Naive B cell (primary cell): Measurements from ENCODE around the gene MRPL2. TPM values are rescaled to one million over a fixed set of nuclear protein-coding genes. Genes with fewer than 3 reads are reported as not detected.

Source experiments
- ATAC-seq, 2 donors: fragments of 150-1000 bp; cut with Tn5 transposase; 2 replicates each; pipeline ENCODE4 v1.10.0; 2021; ENCODE audit warnings: low read depth in 2 of 2, mild to moderate bottlenecking in 2 of 2, moderate library complexity in 2 of 2
- DNase-seq: peaks from one replicate; pipeline ENCODE4 v3.0.0; 2022
- H3K27ac Mint-ChIP-seq, 6 donors: one replicate each; pipeline ENCODE4 v1.8.0; 2020 to 2022; ENCODE audit warnings: mild to moderate bottlenecking in 6 of 6, mixed read lengths in 6 of 6, moderate library complexity in 5 of 6, inconsistent platforms in 2 of 6
- H3K27me3 Mint-ChIP-seq, 3 donors: one replicate each; pipeline ENCODE4 v1.8.0; 2021 to 2022; ENCODE audit warnings: mixed read lengths in 3 of 3, mild to moderate bottlenecking in 1 of 3
- H3K36me3 Mint-ChIP-seq, 2 donors: one replicate each; pipeline ENCODE4 v1.8.0; 2020 to 2022; ENCODE audit warnings: mixed read lengths in 2 of 2, inconsistent platforms in 1 of 2, mild to moderate bottlenecking in 1 of 2
- H3K4me1 Mint-ChIP-seq, 3 donors: one replicate each; pipeline ENCODE4 v1.8.0; 2020 to 2022; ENCODE audit warnings: mixed read lengths in 3 of 3, inconsistent platforms in 1 of 3, mild to moderate bottlenecking in 1 of 3, moderate library complexity in 1 of 3
- H3K4me3 Mint-ChIP-seq, 8 donors: one replicate each; pipeline ENCODE4 v1.8.0; 2020 to 2022; ENCODE audit warnings: mild to moderate bottlenecking in 8 of 8, mixed read lengths in 8 of 8, moderate library complexity in 8 of 8, inconsistent platforms in 2 of 8
- H3K9me3 Mint-ChIP-seq, 7 donors: one replicate each; pipeline ENCODE4 v1.8.0; 2020 to 2022; ENCODE audit warnings: mixed read lengths in 7 of 7, mild to moderate bottlenecking in 5 of 7, inconsistent platforms in 2 of 7, moderate library complexity in 1 of 7
- polyA plus RNA-seq, 6 donors: library from polyadenylated mRNA; unstranded; fragments of 300-500 nt; fragmentation: Illumina TruSeq; gene quantifications; one replicate each; pipeline ENCODE4 v1.2.3, GENCODE V29; 2021; ENCODE audit warnings: low read depth in 6 of 6

Gene MRPL2
- polyA plus RNA-seq, 6 donors from 2014 or later = 27.2 to 61.1 (median 42.3) TPM

GRCh38 chr6:43037197-43037596 is 22.0 kb downstream of the MRPL2 start:
- Mint-ChIP-seq H3K27me3 (no peaks in the 10 kb centered on the region), H3K9me3 (no peaks in the 10 kb centered on the region), H3K36me3 (peaks cover 0 to 19% of the 10 kb centered on the region in 2 donors), H3K4me1 (peaks cover 0 to 2% (median 0%) of the 10 kb centered on the region in 3 donors), H3K4me3 (no peak overlapping the region), H3K27ac (no peak overlapping the region)
- DNase-seq (no peak), ATAC-seq (no peak)

DNA sequence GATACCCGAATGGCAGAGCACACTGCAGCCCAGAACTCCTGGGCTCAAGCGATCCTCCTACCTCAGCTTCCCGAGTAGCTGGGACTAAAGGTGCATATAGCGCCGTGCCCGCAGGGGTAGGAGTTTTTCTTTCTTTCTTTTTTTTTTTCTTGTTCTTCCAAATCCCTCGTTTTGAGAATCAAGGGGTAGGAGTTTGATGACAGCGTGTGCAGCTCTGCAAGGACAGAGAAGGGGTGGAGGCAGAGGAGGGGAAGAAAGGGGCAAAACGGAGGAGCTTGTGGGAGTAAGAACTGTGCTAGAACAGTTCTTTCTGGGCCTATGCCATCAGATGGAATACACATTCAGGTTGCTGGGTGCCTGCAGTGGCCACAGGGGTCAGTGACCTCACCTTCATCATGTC is 22.5 kb downstream of the MRPL2 start:
- DNase-seq (no peak), ATAC-seq (no peak)
- Mint-ChIP-seq H3K4me3 (no peak overlapping the region), H3K9me3 (no peaks in the 10 kb centered on the region), H3K4me1 (peaks cover 0 to 2% (median 0%) of the 10 kb centered on the region in 3 donors), H3K36me3 (peaks cover 0 to 19% of the 10 kb centered on the region in 2 donors), H3K27me3 (no peaks in the 10 kb centered on the region), H3K27ac (no peak overlapping the region)

DNA sequence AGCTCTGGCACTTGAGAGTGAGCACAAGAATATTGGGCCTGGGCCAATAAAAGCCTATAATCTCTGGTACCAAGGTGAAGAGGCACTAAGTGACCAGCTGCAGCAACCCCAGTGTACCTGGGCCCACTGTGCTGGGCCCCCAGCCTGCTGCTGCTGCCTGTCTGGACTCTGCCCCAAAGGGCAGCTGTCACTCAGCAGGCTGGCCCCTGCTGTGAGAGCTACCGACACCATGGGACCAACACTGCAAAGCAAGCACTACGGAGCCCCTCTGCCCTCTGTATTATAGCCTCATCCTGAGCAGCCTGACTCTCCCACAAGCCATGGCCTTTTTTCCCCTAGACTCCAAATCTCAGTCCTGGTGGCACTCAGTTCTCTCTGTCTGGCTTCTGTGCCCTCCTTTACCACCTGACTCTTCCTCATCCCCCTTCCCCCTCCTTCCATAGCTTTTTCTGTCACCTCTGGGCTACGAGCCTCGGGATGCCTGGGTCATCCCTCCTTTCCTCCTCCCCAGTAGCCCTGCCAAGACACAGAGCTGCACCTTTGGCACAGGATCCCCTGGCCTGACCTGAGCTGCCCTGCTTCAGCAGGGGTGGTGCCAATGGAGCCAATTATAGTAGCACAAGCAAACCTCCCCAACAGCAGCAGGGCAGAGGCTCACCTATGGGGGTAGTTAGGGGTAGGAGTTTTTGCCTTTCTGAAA is 23.6 kb downstream of the MRPL2 start:
- ATAC-seq = no peak
- H3K27ac Mint-ChIP-seq = peak overlapping the region in 1 of 6 donors; percentile 65

GRCh38 chr6:43034190-43034525 is 25.1 kb downstream of the MRPL2 start:
- Mint-ChIP-seq H3K36me3 (peaks cover 6 to 12% of the 10 kb centered on the region in 2 donors), H3K4me1 (no peaks in the 10 kb centered on the region), H3K27me3 (no peaks in the 10 kb centered on the region), H3K9me3 (no peaks in the 10 kb centered on the region), H3K4me3 (no peak overlapping the region), H3K27ac (peak overlapping the region in 3 of 6 donors; percentile 39 to 58 (median 52))
- ATAC-seq = no peak
- DNase-seq = no peak

More for the DNA sequence above, 23.6 kb downstream of the MRPL2 start:
- no peaks in the 10 kb centered on the region for H3K27me3 Mint-ChIP-seq
- no peak for DNase-seq
- H3K36me3 Mint-ChIP-seq = peaks cover 0 to 12% of the 10 kb centered on the region in 2 donors
- peaks cover 0 to 2% (median 0%) of the 10 kb centered on the region in 3 donors for H3K4me1 Mint-ChIP-seq
- no peak overlapping the region for H3K4me3 Mint-ChIP-seq
- H3K9me3 Mint-ChIP-seq = no peaks in the 10 kb centered on the region

GRCh38 chr6:43033496-43034189 is 25.6 kb downstream of the MRPL2 start:
- peak overlapping the region in 2 of 6 donors; percentile 11 to 52 for H3K27ac Mint-ChIP-seq
- H3K27me3 Mint-ChIP-seq = no peaks in the 10 kb centered on the region
- peaks cover 6 to 10% of the 10 kb centered on the region in 2 donors for H3K36me3 Mint-ChIP-seq

GRCh38 chr6:43032326-43032725 is 26.9 kb downstream of the MRPL2 start:
- H3K36me3 Mint-ChIP-seq = peaks cover 7 to 11% of the 10 kb centered on the region in 2 donors

More at GRCh38 chr6:43033496-43034189, 25.6 kb downstream of the MRPL2 start:
- Mint-ChIP-seq H3K4me3 (peak overlapping the region in 1 of 8 donors; percentile 31), H3K4me1 (no peaks in the 10 kb centered on the region), H3K9me3 (no peaks in the 10 kb centered on the region)
- DNase-seq (no peak), ATAC-seq (no peak)

GRCh38 chr6:43029120-43029519 is 30.1 kb downstream of the MRPL2 start:
- DNase-seq (no peak), ATAC-seq (no peak)
- peaks cover 11 to 24% of the 10 kb centered on the region in 2 donors for H3K36me3 Mint-ChIP-seq

More at GRCh38 chr6:43032326-43032725, 26.9 kb downstream of the MRPL2 start:
- Mint-ChIP-seq H3K27ac (peak overlapping the region in 3 of 6 donors; percentile 15 to 87 (median 49)), H3K9me3 (no peaks in the 10 kb centered on the region), H3K27me3 (no peaks in the 10 kb centered on the region), H3K4me1 (peaks cover 0 to 4% (median 0%) of the 10 kb centered on the region in 3 donors), H3K4me3 (no peak overlapping the region)
- DNase-seq (no peak), ATAC-seq (no peak)

DNA sequence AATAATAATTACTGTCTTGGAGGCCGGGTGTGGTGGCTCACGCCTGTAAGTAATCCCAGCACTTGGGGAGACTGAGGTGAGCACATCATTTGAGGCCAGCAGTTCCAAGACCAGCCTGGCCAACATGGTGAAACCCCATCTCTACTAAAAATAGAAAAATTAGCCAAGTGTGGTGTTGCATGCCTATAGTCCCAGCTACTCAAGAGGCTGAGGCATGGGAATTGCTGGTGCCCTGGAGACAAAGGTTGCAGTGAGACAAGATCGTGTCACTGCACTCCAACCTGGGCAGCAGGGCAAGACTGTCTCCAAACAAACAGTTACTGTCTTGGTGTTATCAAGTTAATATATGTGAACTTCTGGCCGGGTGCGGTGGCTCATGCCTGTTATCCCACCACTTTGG is 32.9 kb downstream of the MRPL2 start:
- Mint-ChIP-seq H3K9me3 (no peaks in the 10 kb centered on the region), H3K36me3 (peaks cover 11 to 28% of the 10 kb centered on the region in 2 donors), H3K27ac (peak overlapping the region in 2 of 6 donors; percentile 34 to 56), H3K4me1 (peaks cover 15 to 24% (median 17%) of the 10 kb centered on the region in 3 donors), H3K27me3 (no peaks in the 10 kb centered on the region), H3K4me3 (no peak overlapping the region)
- no peak for DNase-seq
- no peak for ATAC-seq

More at GRCh38 chr6:43029120-43029519, 30.1 kb downstream of the MRPL2 start:
- Mint-ChIP-seq H3K27me3 (no peaks in the 10 kb centered on the region), H3K27ac (no peak overlapping the region), H3K4me3 (no peak overlapping the region), H3K9me3 (no peaks in the 10 kb centered on the region), H3K4me1 (peaks cover 6 to 11% (median 6%) of the 10 kb centered on the region in 3 donors)

DNA sequence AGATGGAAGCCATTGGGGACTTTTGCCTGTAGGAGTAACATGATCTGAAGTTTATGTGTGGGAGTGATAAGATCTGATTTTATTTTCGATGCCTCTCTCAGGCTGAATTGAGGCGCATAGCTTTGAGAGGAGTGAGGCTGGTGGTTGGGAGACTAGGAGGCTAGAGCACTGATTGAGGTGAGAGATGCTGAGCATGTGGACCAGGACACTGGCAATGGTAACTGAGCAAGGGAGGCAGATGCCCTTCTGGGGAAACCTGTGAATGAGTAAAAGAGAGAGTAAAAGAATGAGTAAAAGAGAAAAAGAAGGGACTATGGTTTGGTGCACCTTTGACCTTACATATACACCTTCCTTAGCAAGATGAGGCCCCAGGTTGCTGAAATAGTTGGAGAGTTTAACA is 34.8 kb downstream of the MRPL2 start:
- Mint-ChIP-seq H3K4me1 (peaks cover 20 to 33% (median 27%) of the 10 kb centered on the region in 3 donors), H3K36me3 (peaks cover 5 to 29% of the 10 kb centered on the region in 2 donors), H3K27ac (peak overlapping the region in 1 of 6 donors; percentile 61), H3K9me3 (no peaks in the 10 kb centered on the region), H3K27me3 (no peaks in the 10 kb centered on the region), H3K4me3 (peak overlapping the region in 6 of 8 donors; percentile 4 to 85 (median 38))
- DNase-seq (no peak), ATAC-seq (no peak)

GRCh38 chr6:43021270-43022047 is 37.8 kb downstream of the MRPL2 start, which contains the start of gene RRP36:
RRP36 (plus strand) TSS chr6:43021623; CDS start chr6:43021655, 32 bp downstream.
- H3K36me3 Mint-ChIP-seq = peaks cover 8 to 37% of the 10 kb centered on the region in 2 donors
- peak within 1 kb of the TSS in 5 of 6 donors; percentile 74 to 96 (median 93) for H3K27ac Mint-ChIP-seq
- no peaks in the 10 kb centered on the region for H3K27me3 Mint-ChIP-seq
- peak within 1 kb of the TSS; percentile 89 to 99 (median 96) for H3K4me3 Mint-ChIP-seq
- ATAC-seq (peak; percentile 87 to 91), DNase-seq (peak; percentile 55)
- H3K4me1 Mint-ChIP-seq = peaks cover 25 to 50% (median 46%) of the 10 kb centered on the region in 3 donors
- H3K9me3 Mint-ChIP-seq = no peaks in the 10 kb centered on the region

GRCh38 chr6:43020847-43021246 is 38.4 kb downstream of the MRPL2 start:
- Mint-ChIP-seq H3K36me3 (peaks cover 8 to 32% of the 10 kb centered on the region in 2 donors), H3K27ac (peak overlapping the region in 3 of 6 donors; percentile 33 to 75 (median 70))
- no peak for DNase-seq

GRCh38 chr6:43020052-43020705 is 39.1 kb downstream of the MRPL2 start:
- ATAC-seq (no peak), DNase-seq (no peak)
- H3K27ac Mint-ChIP-seq = peak overlapping the region in 4 of 6 donors; percentile 33 to 78 (median 74)
- no peaks in the 10 kb centered on the region for H3K9me3 Mint-ChIP-seq
- H3K4me1 Mint-ChIP-seq = peaks cover 29 to 58% (median 53%) of the 10 kb centered on the region in 3 donors
- H3K4me3 Mint-ChIP-seq = peak overlapping the region; percentile 51 to 95 (median 86)
- H3K27me3 Mint-ChIP-seq = no peaks in the 10 kb centered on the region
- peaks cover 8 to 30% of the 10 kb centered on the region in 2 donors for H3K36me3 Mint-ChIP-seq

More at GRCh38 chr6:43020847-43021246, 38.4 kb downstream of the MRPL2 start:
- Mint-ChIP-seq H3K9me3 (no peaks in the 10 kb centered on the region), H3K4me1 (peaks cover 29 to 56% (median 52%) of the 10 kb centered on the region in 3 donors), H3K4me3 (peak overlapping the region; percentile 86 to 96 (median 94)), H3K27me3 (no peaks in the 10 kb centered on the region)
- ATAC-seq = no peak
